OCI-LY3 (cell line): Measurements from ENCODE around the gene ZKSCAN8.
"Not testable (repeated sequence)": the region's sequence is repeated elsewhere in the genome, so short reads cannot be mapped to it uniquely, and the experiment has no call there.

Experiments
- H2AFZ ChIP-seq: fragments of 200-600, 300-600 bp; shearing (Covaris generic); 2 replicates; pipeline ENCODE4 v1.6.0; 2014; ENCODE audit warnings: antibody characterized with exemption, low read depth, low read length
- H3K27ac ChIP-seq: fragments of 200-600, 300-600 bp; sonication (generic); 2 replicates; pipeline ENCODE4 v1.5.1; 2014; ENCODE audit warnings: mild to moderate bottlenecking, low read length, moderate library complexity, mixed read lengths
- H3K27me3 ChIP-seq: fragments of 200-600, 300-600 bp; sonication (generic); 2 replicates; pipeline ENCODE4 v1.6.1; 2014; ENCODE audit warnings: low read depth, low read length, mixed read lengths
- H3K36me3 ChIP-seq: fragments of 200-600, 300-600 bp; sonication (generic); replicated peaks from 2 replicates; pipeline ENCODE3; 2014; ENCODE audit warnings: low read depth, low read length, mixed read lengths
- H3K4me1 ChIP-seq: fragments of 300-600, 200-600 bp; sonication (generic); 2 replicates; pipeline ENCODE4 v1.6.1; 2014; ENCODE audit warnings: low read length, mixed read lengths
- H3K4me2 ChIP-seq: fragments of 200-600, 300-600 bp; sonication (generic); 2 replicates; pipeline ENCODE4 v1.6.1; 2014; ENCODE audit warnings: low read length, mixed read lengths
- H3K4me3 ChIP-seq: fragments of 300-600, 200-600 bp; sonication (generic); 2 replicates; pipeline ENCODE4 v1.5.1; 2014; ENCODE audit warnings: antibody characterized with exemption, mild to moderate bottlenecking, low read length, moderate library complexity
- H3K79me2 ChIP-seq: fragments of 300-600, 200-600 bp; shearing (Covaris generic); 2 replicates; pipeline ENCODE4 v1.6.1; 2014; ENCODE audit warnings: mild to moderate bottlenecking, low read length, mixed read lengths
- H3K9ac ChIP-seq: fragments of 300-600, 200-600 bp; shearing (Covaris generic); 2 replicates; pipeline ENCODE4 v1.6.0; 2014; ENCODE audit warnings: mild to moderate bottlenecking, low read length, moderate library complexity
- H3K9me3 ChIP-seq: fragments of 200-600, 300-600 bp; shearing (Covaris generic); 2 replicates; pipeline ENCODE4 v1.6.1; 2014; ENCODE audit warnings: low read length, mixed read lengths; ENCODE audit not compliant: insufficient read depth
- H4K20me1 ChIP-seq: fragments of 200-600, 300-600 bp; sonication (generic); 2 replicates; pipeline ENCODE4 v1.6.1; 2016; ENCODE audit warnings: low read length, mixed read lengths; ENCODE audit not compliant: insufficient read depth
- EZH2phosphoT487 ChIP-seq: fragments of 200-600 bp; shearing (Covaris generic); IDR thresholded peaks from 2 replicates; pipeline ENCODE4 v1.6.1; 2018; ENCODE audit warnings: antibody characterized with exemption, mixed run types, low read depth
- TF ChIP-seq, protein P1 (sequence below): fragments of 200-600, 300-600 bp; sonication (generic); IDR thresholded peaks from 2 replicates; pipeline ENCODE4 v1.5.1; 2014; ENCODE audit warnings: antibody characterized with exemption, low read length, low read depth

ZKSCAN8 gene

DNA sequence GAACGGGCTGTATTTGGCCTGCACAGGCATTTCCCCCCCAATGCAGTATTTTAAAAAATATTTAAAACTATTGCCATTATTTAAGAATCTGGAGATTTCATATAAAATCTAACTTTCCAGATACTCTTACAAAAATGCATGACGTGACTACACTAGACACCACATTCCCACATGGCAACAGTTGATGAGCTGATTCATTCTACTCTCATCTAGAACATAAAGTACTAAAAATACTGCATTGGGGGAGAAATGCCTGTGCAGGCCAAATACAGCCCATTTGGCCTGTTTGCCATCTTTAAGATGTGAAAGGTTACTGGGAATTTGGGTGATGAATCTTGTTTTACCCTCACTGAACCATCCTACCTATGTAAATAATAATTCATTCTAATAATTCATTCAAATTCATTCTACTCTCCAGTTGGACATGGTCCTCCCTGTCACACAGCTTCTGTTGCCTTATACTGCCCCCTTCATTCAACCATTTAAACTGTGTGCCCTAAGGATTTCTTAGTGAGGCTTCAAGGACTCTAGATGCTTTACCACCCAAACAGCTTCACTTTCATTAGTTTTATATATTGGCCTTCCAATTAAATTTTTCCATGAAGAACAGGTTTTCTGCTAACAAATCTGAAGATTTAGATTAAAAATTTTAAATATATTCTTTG, 24.2 kb upstream of the ZKSCAN8 start:
- H4K20me1 ChIP-seq, result no peaks in the 10 kb centered on the region
- H3K9me3 ChIP-seq, result no peaks in the 10 kb centered on the region
- H3K36me3 ChIP-seq, result peaks cover 29% of the 10 kb centered on the region
- no peaks in the 10 kb centered on the region for H3K79me2 ChIP-seq
- no peaks in the 10 kb centered on the region for H3K4me1 ChIP-seq
- no peak overlapping the region for H3K9ac ChIP-seq
- H3K27ac ChIP-seq, result no peak overlapping the region
- no peaks in the 10 kb centered on the region for H3K27me3 ChIP-seq
- TF ChIP-seq EZH2phosphoT487, result no peak
- TF ChIP-seq, protein P1, sequence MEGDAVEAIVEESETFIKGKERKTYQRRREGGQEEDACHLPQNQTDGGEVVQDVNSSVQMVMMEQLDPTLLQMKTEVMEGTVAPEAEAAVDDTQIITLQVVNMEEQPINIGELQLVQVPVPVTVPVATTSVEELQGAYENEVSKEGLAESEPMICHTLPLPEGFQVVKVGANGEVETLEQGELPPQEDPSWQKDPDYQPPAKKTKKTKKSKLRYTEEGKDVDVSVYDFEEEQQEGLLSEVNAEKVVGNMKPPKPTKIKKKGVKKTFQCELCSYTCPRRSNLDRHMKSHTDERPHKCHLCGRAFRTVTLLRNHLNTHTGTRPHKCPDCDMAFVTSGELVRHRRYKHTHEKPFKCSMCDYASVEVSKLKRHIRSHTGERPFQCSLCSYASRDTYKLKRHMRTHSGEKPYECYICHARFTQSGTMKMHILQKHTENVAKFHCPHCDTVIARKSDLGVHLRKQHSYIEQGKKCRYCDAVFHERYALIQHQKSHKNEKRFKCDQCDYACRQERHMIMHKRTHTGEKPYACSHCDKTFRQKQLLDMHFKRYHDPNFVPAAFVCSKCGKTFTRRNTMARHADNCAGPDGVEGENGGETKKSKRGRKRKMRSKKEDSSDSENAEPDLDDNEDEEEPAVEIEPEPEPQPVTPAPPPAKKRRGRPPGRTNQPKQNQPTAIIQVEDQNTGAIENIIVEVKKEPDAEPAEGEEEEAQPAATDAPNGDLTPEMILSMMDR, result peak; percentile 5; the same call in 1 of the 2 replicates
- no peak overlapping the region for H2AFZ ChIP-seq
- H3K4me3 ChIP-seq, result no peak overlapping the region
- no peak overlapping the region for H3K4me2 ChIP-seq

DNA sequence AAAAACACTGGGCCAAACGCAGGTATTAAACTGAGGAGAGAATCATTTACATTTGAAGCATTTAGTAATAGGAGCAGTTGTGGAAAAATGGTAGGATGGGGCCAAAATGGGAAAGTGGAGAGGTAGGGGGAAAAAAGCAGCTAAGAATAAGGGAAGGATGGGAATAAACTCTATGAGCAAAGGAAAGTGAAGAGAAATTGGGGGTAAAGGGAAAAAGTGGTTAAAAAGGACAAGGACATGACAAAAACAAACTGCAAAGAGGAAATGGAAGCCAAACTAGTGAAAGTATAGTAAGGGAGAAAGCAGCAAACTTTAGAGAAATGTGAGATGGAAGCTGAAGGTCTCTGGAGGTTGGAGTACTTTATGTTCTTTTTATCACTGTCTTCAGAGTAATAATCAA, 23.5 kb upstream of the ZKSCAN8 start:
- H3K9ac ChIP-seq, result no peak overlapping the region
- no peak overlapping the region for H2AFZ ChIP-seq
- H3K4me1 ChIP-seq, result no peaks in the 10 kb centered on the region
- H3K27me3 ChIP-seq, result no peaks in the 10 kb centered on the region
- peaks cover 33% of the 10 kb centered on the region for H3K36me3 ChIP-seq
- no peak overlapping the region for H3K4me2 ChIP-seq
- H3K9me3 ChIP-seq, result no peaks in the 10 kb centered on the region
- no peak for TF ChIP-seq EZH2phosphoT487
- TF ChIP-seq, protein P1, result no peak
- peaks cover 5% of the 10 kb centered on the region for H3K79me2 ChIP-seq
- H3K4me3 ChIP-seq, result no peak overlapping the region
- 0 out of 2 replicates have a peak, but pooled peaks cover under 1% of the 10 kb centered on the region for H4K20me1 ChIP-seq
- H3K27ac ChIP-seq, result no peak overlapping the region

DNA sequence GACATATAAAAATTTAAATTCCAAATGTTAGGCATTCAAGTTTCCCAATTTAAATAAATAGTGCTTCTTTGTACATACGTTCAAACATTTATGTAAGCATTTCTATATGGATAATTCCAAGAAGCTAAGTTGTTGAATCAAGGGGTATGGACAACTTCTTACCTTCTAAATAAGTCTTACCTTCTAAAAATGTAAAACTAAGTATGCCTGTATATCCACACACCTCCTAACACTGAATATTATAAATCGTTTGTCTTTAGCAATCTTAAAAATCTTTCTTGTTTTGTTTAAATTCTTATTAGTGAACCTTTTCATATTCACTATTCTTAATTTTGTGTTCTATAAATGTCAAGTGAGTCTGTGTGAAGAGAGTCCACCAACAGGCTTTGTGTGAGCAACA, 19.8 kb upstream of the ZKSCAN8 start:
- H3K27me3 ChIP-seq, result no peaks in the 10 kb centered on the region
- no peak overlapping the region for H2AFZ ChIP-seq
- H3K36me3 ChIP-seq, result peaks cover 14% of the 10 kb centered on the region

DNA sequence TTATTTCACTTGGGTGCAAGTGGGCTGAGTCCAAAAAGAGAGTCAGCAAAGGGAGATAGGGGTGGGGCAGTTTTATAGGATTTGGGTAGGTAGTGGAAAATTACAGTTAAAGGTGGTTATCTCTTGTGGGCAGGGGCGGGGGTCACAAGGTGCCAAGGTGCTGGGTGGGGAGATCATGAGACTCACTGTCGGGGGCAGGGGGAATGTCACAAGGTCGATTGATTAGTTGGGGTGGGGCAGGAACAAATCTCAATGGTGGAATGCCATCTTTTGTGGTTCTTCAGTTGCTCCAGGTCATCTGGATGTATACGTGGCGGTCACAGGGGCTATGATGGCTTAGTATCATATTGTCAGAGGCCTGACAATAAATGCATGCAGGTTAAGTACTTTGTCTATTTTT, 19.4 kb upstream of the ZKSCAN8 start:
- not testable (repeated sequence) for H3K27me3 ChIP-seq, H3K4me2 ChIP-seq, H3K4me3 ChIP-seq, H3K27ac ChIP-seq, H3K9ac ChIP-seq, H3K9me3 ChIP-seq, H2AFZ ChIP-seq
- Histone ChIP-seq H3K79me2 (peaks cover 46% of the 10 kb centered on the region), H4K20me1 (peaks cover 37% of the 10 kb centered on the region), H3K36me3 (peaks cover 15% of the 10 kb centered on the region), H3K4me1 (peaks cover 19% of the 10 kb centered on the region)

More for the DNA sequence above, 19.8 kb upstream of the ZKSCAN8 start:
- H3K4me1 ChIP-seq, result peaks cover 19% of the 10 kb centered on the region
- H3K9me3 ChIP-seq, result no peaks in the 10 kb centered on the region
- no peak overlapping the region for H3K4me2 ChIP-seq
- H3K4me3 ChIP-seq, result no peak overlapping the region
- peaks cover 42% of the 10 kb centered on the region for H3K79me2 ChIP-seq
- H4K20me1 ChIP-seq, result peaks cover 33% of the 10 kb centered on the region
- no peak overlapping the region for H3K9ac ChIP-seq
- H3K27ac ChIP-seq, result no peak overlapping the region
- no peak for TF ChIP-seq EZH2phosphoT487
- TF ChIP-seq, protein P1, result no peak
